Keratinocyte (primary cell): ENCODE data around the gene MIEF1. TPM values are rescaled to one million over a fixed set of nuclear protein-coding genes. Genes with fewer than 3 reads are reported as not detected.

Experiments
- DNase-seq: peaks from one replicate; pipeline ENCODE4 v3.0.0-alpha.2; 2011; ENCODE audit warnings: low read depth, missing footprints, low spot score
- FAIRE-seq: peaks from 2 replicates; lab custom pipeline; 2011; peaks lifted over from hg19 to GRCh38; lab: Jason Lieb, UNC
- H2AFZ ChIP-seq: 2 replicates; pipeline ENCODE4 v1.6.0; 2012; ENCODE audit warnings: low read length, control low read depth, inconsistent platforms; ENCODE audit not compliant: control insufficient read depth
- H3K27ac ChIP-seq: 2 replicates; pipeline ENCODE4 v1.5.1; 2011; ENCODE audit warnings: low read length; ENCODE audit not compliant: control insufficient read depth, insufficient read depth
- H3K27me3 ChIP-seq: 3 replicates; pipeline ENCODE4 v1.6.0; 2011; ENCODE audit warnings: low read length; ENCODE audit not compliant: control insufficient read depth, insufficient read depth; ENCODE audit errors: extremely low read depth
- H3K36me3 ChIP-seq, 2 experiments: 2 replicates in 1 of 2; 3 replicates in 1 of 2; pipeline ENCODE4 v1.5.1; 2011; ENCODE audit warnings: low read length in 2 of 2, mild to moderate bottlenecking in 1 of 2; ENCODE audit not compliant: control insufficient read depth in 2 of 2, insufficient read depth in 2 of 2; ENCODE audit errors: extremely low read depth in 1 of 2
- H3K4me1 ChIP-seq: 3 replicates; pipeline ENCODE4 v1.5.1; 2011; ENCODE audit warnings: low read length; ENCODE audit not compliant: control insufficient read depth, insufficient read depth; ENCODE audit errors: extremely low read depth
- H3K4me2 ChIP-seq: 3 replicates; pipeline ENCODE4 v1.6.0; 2011; ENCODE audit warnings: low read depth, low read length; ENCODE audit not compliant: control insufficient read depth, insufficient read depth; ENCODE audit errors: extremely low read depth
- H3K4me3 ChIP-seq, 3 experiments: fragments of 200-600 bp in 1 of 3; sonication (generic) in 1 of 3; 2 replicates in 2 of 3; 3 replicates in 1 of 3; pipeline ENCODE4 v1.5.1; 2011 to 2016; ENCODE audit warnings: low read length in 3 of 3, mild to moderate bottlenecking in 3 of 3, control low read depth in 2 of 3, inconsistent platforms in 1 of 3, low read depth in 1 of 3, mixed read lengths in 1 of 3, mixed run types in 1 of 3, moderate library complexity in 1 of 3; ENCODE audit not compliant: control insufficient read depth in 2 of 3, insufficient read depth in 2 of 3; ENCODE audit errors: extremely low read depth in 1 of 3
- H3K79me2 ChIP-seq: 2 replicates; pipeline ENCODE4 v1.6.0; 2012; ENCODE audit warnings: low read length; ENCODE audit not compliant: control insufficient read depth, insufficient read depth
- H3K9ac ChIP-seq: 3 replicates; pipeline ENCODE4 v1.6.0; 2011; ENCODE audit warnings: low read length; ENCODE audit not compliant: control insufficient read depth, insufficient read depth; ENCODE audit errors: extremely low read depth
- H3K9me1 ChIP-seq: 3 replicates; pipeline ENCODE4 v1.6.0; 2011; ENCODE audit warnings: low read length; ENCODE audit not compliant: control insufficient read depth, insufficient read depth; ENCODE audit errors: extremely low read depth
- H3K9me3 ChIP-seq: 2 replicates; pipeline ENCODE4 v1.5.1; 2012; ENCODE audit warnings: low read depth, low read length; ENCODE audit not compliant: control insufficient read depth
- H4K20me1 ChIP-seq: 3 replicates; pipeline ENCODE4 v1.6.0; 2011; ENCODE audit warnings: low read length; ENCODE audit not compliant: control insufficient read depth, insufficient read depth; ENCODE audit errors: extremely low read depth
- EZH2 ChIP-seq: IDR thresholded peaks from one replicate; pipeline ENCODE4 v1.6.1; 2012; ENCODE audit warnings: inconsistent platforms, mild to moderate bottlenecking, low read length, moderate library complexity
- dilution Hi-C: fragments of 300-500 bp; cut with MboI; formaldehyde crosslinking; loops from one replicate; pipeline ENCODE4 v1.7.0; 2020; ENCODE audit warnings: low sequenced_read_pairs; ENCODE audit not compliant: extremely low pct_ligation_motif_present
- polyA plus RNA-seq, 5 experiments: library from polyadenylated mRNA; depleted of rRNA in 3 of 5; stranded (reverse) in 3 of 5; stranded (forward) in 1 of 5; unstranded in 1 of 5; fragments of >200 nt; gene quantifications; 1 replicate in 1 of 5; 2 replicates in 3 of 5; 3 replicates in 1 of 5; pipeline versions ENCODE4 v1.2.1 to v1.2.3, GENCODE V29; 2011 to 2012; ENCODE audit warnings: missing spikeins in 2 of 5, low read depth in 1 of 5, low replicate concordance in 1 of 5
- TF ChIP-seq, protein P1 (sequence below), 3 experiments: IDR thresholded peaks in 1 of 3; conservative IDR thresholded peaks in 1 of 3; optimal IDR thresholded peaks in 1 of 3; 2 replicates in 2 of 3; 3 replicates in 1 of 3; pipeline versions ENCODE3 to v1.5.1; 2011; ENCODE audit warnings: low read length in 3 of 3, mild to moderate bottlenecking in 3 of 3, moderate library complexity in 2 of 3, control low read depth in 1 of 3, inconsistent platforms in 1 of 3; ENCODE audit not compliant: insufficient read depth in 2 of 3; ENCODE audit errors: extremely low read depth in 1 of 3

The MIEF1 gene
- polyA plus RNA-seq, 1 donor (not counting 4 experiments of a cell fraction or from before 2014, with no cell fraction given) = 18.4 TPM

GRCh38 chr22:39532215-39533073, 30.4 kb downstream of the MIEF1 start, which contains the start of gene RPS19BP1:
Gene RPS19BP1 (minus strand): TSS chr22:39532748. CDS start chr22:39532738, 10 bp downstream.
- TF ChIP-seq EZH2 = no peak
- TF ChIP-seq, protein P1, sequence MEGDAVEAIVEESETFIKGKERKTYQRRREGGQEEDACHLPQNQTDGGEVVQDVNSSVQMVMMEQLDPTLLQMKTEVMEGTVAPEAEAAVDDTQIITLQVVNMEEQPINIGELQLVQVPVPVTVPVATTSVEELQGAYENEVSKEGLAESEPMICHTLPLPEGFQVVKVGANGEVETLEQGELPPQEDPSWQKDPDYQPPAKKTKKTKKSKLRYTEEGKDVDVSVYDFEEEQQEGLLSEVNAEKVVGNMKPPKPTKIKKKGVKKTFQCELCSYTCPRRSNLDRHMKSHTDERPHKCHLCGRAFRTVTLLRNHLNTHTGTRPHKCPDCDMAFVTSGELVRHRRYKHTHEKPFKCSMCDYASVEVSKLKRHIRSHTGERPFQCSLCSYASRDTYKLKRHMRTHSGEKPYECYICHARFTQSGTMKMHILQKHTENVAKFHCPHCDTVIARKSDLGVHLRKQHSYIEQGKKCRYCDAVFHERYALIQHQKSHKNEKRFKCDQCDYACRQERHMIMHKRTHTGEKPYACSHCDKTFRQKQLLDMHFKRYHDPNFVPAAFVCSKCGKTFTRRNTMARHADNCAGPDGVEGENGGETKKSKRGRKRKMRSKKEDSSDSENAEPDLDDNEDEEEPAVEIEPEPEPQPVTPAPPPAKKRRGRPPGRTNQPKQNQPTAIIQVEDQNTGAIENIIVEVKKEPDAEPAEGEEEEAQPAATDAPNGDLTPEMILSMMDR (optimal IDR thresholded peaks at IDR 0.05 in 1 of 3, IDR thresholded peaks at IDR 0.05 in 1 of 3, conservative IDR thresholded peaks at IDR 0.05 in 1 of 3; ENCODE audit: extremely low read depth in 1 of 3, insufficient read depth in 2 of 3, low read length in 3 of 3) = no peak
- peaks cover 6 to 26% of the 10 kb centered on the region in 2 experiments for H3K36me3 ChIP-seq
- peaks cover 15% of the 10 kb centered on the region for H4K20me1 ChIP-seq
- H3K4me3 ChIP-seq = peak within 1 kb of the TSS; percentile 66 to 94 (median 76)
- H2AFZ ChIP-seq = peak within 1 kb of the TSS; percentile 79
- peak within 1 kb of the TSS; percentile 70 for H3K27ac ChIP-seq
- H3K4me2 ChIP-seq = peak within 1 kb of the TSS; percentile 99
- peaks cover 38% of the 10 kb centered on the region for H3K79me2 ChIP-seq
- H3K4me1 ChIP-seq = peaks cover 47% of the 10 kb centered on the region
- DNase-seq = peak; percentile 99
- H3K9me3 ChIP-seq = no peaks in the 10 kb centered on the region
- H3K9me1 ChIP-seq = no peaks in the 10 kb centered on the region
- dilution Hi-C loops = no loop called here
- H3K27me3 ChIP-seq = no peaks in the 10 kb centered on the region
- FAIRE-seq = peak; percentile 95
- peak within 1 kb of the TSS; percentile 89 for H3K9ac ChIP-seq

DNA sequence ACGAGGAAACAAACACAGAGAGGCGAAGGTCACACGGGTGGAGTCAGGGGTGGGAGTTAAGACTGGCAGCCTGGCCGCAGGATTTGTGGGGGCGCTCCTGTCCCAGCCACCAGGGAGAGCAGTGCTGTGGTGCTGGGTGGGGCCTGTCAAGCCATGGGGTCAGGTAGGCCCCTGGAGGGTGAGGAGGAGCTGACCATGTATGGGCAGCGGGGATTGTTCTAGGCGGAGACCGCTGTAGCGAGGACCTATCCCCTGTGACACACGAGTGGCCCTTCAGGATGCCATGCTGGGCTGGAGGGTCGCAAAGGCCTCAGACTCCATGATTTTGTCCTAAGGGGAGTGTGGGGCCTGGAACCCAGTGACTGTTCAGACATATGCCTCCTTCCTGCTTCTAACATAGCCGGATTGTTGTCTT, 32.0 kb downstream of the MIEF1 start:
- dilution Hi-C loops = no loop called here
- peak overlapping the region; percentile 96 for H2AFZ ChIP-seq

More for the DNA sequence above, 32.0 kb downstream of the MIEF1 start:
- DNase-seq (no peak), FAIRE-seq (no peak)
- Histone ChIP-seq H4K20me1 (peaks cover under 1% of the 10 kb centered on the region), H3K9me1 (no peaks in the 10 kb centered on the region), H3K4me1 (peaks cover 31% of the 10 kb centered on the region), H3K27me3 (no peaks in the 10 kb centered on the region), H3K4me2 (peak overlapping the region; percentile 76), H3K9me3 (no peaks in the 10 kb centered on the region), H3K36me3 (peaks cover 6 to 12% of the 10 kb centered on the region in 2 experiments), H3K4me3 (no peak overlapping the region), H3K27ac (no peak overlapping the region), H3K9ac (peak overlapping the region; percentile 35), H3K79me2 (peaks cover 29% of the 10 kb centered on the region)
- TF ChIP-seq EZH2 = no peak
- TF ChIP-seq, protein P1 (optimal IDR thresholded peaks at IDR 0.05 in 1 of 3, IDR thresholded peaks at IDR 0.05 in 1 of 3, conservative IDR thresholded peaks at IDR 0.05 in 1 of 3; ENCODE audit: extremely low read depth in 1 of 3, insufficient read depth in 2 of 3, low read length in 3 of 3) = no peak
